Nephron progenitor cell (in vitro differentiated cells): Measurements from ENCODE around the gene NLGN1.

ENCODE experiments used
- DNase-seq: peaks from one replicate; pipeline ENCODE4 v3.0.0; 2021
- H3K27ac Mint-ChIP-seq: 2 replicates; pipeline ENCODE4 v1.8.0; 2021; ENCODE audit warnings: mild to moderate bottlenecking, moderate library complexity, mixed read lengths
- H3K27me3 Mint-ChIP-seq: 2 replicates; pipeline ENCODE4 v1.8.0; 2021; ENCODE audit warnings: mild to moderate bottlenecking, low read depth, mixed read lengths; ENCODE audit not compliant: poor library complexity
- H3K36me3 Mint-ChIP-seq: 2 replicates; pipeline ENCODE4 v1.8.0; 2021; ENCODE audit warnings: low read depth, mixed read lengths
- H3K4me1 Mint-ChIP-seq: 2 replicates; pipeline ENCODE4 v1.8.0; 2021; ENCODE audit warnings: mixed read lengths
- H3K4me3 Mint-ChIP-seq: 2 replicates; pipeline ENCODE4 v1.8.0; 2021; ENCODE audit warnings: mild to moderate bottlenecking, moderate library complexity, mixed read lengths
- H3K9me3 Mint-ChIP-seq: 2 replicates; pipeline ENCODE4 v1.8.0; 2021; ENCODE audit warnings: mild to moderate bottlenecking, moderate library complexity, mixed read lengths
- CTCF ChIP-seq: fragments of 200-600 bp; sonication (generic); IDR thresholded peaks from 2 replicates; pipeline ENCODE4 v1.5.0; 2021; ENCODE audit warnings: antibody characterized with exemption

NLGN1 gene

GRCh38 chr3:174191380-174191779 is 793.8 kb downstream of the NLGN1 start:
- no peaks in the 10 kb centered on the region for H3K4me1 Mint-ChIP-seq

GRCh38 chr3:174191895-174192294 is 794.4 kb downstream of the NLGN1 start:
- Mint-ChIP-seq H3K9me3 (no peaks in the 10 kb centered on the region), H3K4me3 (no peak overlapping the region), H3K4me1 (no peaks in the 10 kb centered on the region), H3K36me3 (no peaks in the 10 kb centered on the region), H3K27me3 (no peaks in the 10 kb centered on the region), H3K27ac (no peak overlapping the region)
- TF ChIP-seq CTCF: no peak
- no peak for DNase-seq

More at GRCh38 chr3:174191380-174191779, 793.8 kb downstream of the NLGN1 start:
- Mint-ChIP-seq H3K36me3 (no peaks in the 10 kb centered on the region), H3K4me3 (no peak overlapping the region), H3K27ac (no peak overlapping the region), H3K27me3 (no peaks in the 10 kb centered on the region), H3K9me3 (no peaks in the 10 kb centered on the region)
- TF ChIP-seq CTCF: no peak
- DNase-seq: no peak

- H3K36me3 Mint-ChIP-seq: no peaks in the 10 kb centered on the region
- no peak overlapping the region for H3K4me3 Mint-ChIP-seq
- no peak overlapping the region for H3K27ac Mint-ChIP-seq
- H3K27me3 Mint-ChIP-seq: no peaks in the 10 kb centered on the region
- H3K4me1 Mint-ChIP-seq: no peaks in the 10 kb centered on the region
- no peaks in the 10 kb centered on the region for H3K9me3 Mint-ChIP-seq
- DNase-seq: no peak
- no peak for TF ChIP-seq CTCF
Observed at GRCh38 chr3:174192471-174192870, 794.9 kb downstream of the NLGN1 start.

GRCh38 chr3:174193604-174194003 is 796.1 kb downstream of the NLGN1 start:
- no peaks in the 10 kb centered on the region for H3K36me3 Mint-ChIP-seq
- no peak for DNase-seq

GRCh38 chr3:174197416-174197815 is 799.9 kb downstream of the NLGN1 start:
- Mint-ChIP-seq H3K9me3 (no peaks in the 10 kb centered on the region), H3K4me3 (no peak overlapping the region), H3K36me3 (no peaks in the 10 kb centered on the region), H3K27me3 (peaks cover 4% of the 10 kb centered on the region), H3K4me1 (no peaks in the 10 kb centered on the region), H3K27ac (no peak overlapping the region)
- no peak for TF ChIP-seq CTCF
- no peak for DNase-seq

More at GRCh38 chr3:174193604-174194003, 796.1 kb downstream of the NLGN1 start:
- H3K27me3 Mint-ChIP-seq: no peaks in the 10 kb centered on the region
- H3K27ac Mint-ChIP-seq: no peak overlapping the region
- no peaks in the 10 kb centered on the region for H3K9me3 Mint-ChIP-seq
- no peak overlapping the region for H3K4me3 Mint-ChIP-seq
- no peaks in the 10 kb centered on the region for H3K4me1 Mint-ChIP-seq
- no peak for TF ChIP-seq CTCF

- Mint-ChIP-seq H3K9me3 (no peaks in the 10 kb centered on the region), H3K4me1 (no peaks in the 10 kb centered on the region), H3K27me3 (peaks cover 4% of the 10 kb centered on the region), H3K36me3 (no peaks in the 10 kb centered on the region), H3K4me3 (no peak overlapping the region), H3K27ac (no peak overlapping the region)
- TF ChIP-seq CTCF: no peak
- no peak for DNase-seq
Observed at GRCh38 chr3:174198199-174198598, 800.7 kb downstream of the NLGN1 start.
